Measurements from ENCODE around the gene CPA4. TPM values are rescaled to one million over a fixed set of nuclear protein-coding genes. Genes with fewer than 3 reads are reported as not detected.

The CPA4 gene
- total RNA-seq, 1 experiment from 2014 or later = 3.1 TPM

GRCh38 chr7:130345136-130345535 is 52.2 kb downstream of the CPA4 start:
- ATAC-seq (no peak), DNase-seq (ENCODE audit: low read depth, low spot score) (no peak)
- Histone ChIP-seq H3K9me3 (ENCODE audit: control insufficient read depth, insufficient read depth, low read depth, low read length) (peaks cover 4% of the 10 kb centered on the region; the same call in 1 of the 2 replicates), H3K36me3 (ENCODE audit: control insufficient read depth, insufficient read depth, low read length) (no peaks in the 10 kb centered on the region), H3K4me3 (ENCODE audit: low read depth in 2 of 2, low read length in 2 of 2) (no peak overlapping the region), H3K4me1 (ENCODE audit: control insufficient read depth, insufficient read depth, low read length) (no peaks in the 10 kb centered on the region), H3K27ac (ENCODE audit: low read length) (no peak overlapping the region), H3K27me3 (ENCODE audit: control insufficient read depth, insufficient read depth, low read length) (no peaks in the 10 kb centered on the region)
- in situ Hi-C loops (cut with HindIII; ENCODE audit: low pct_unique_long_range_greater_than_20kb, low sequenced_read_pairs) (no loop called here), intact Hi-C loops (cut with micrococcal nuclease; ENCODE audit: unreplicated experiment) (no loop called here)
- ChIA-PET CTCF (no interaction called here), POLR2A (no interaction called here)
- TF ChIP-seq TCF7L2 (IDR thresholded peaks at IDR 0.05; ENCODE audit: low read depth, low read length) = no peak
- TF ChIP-seq CTCF (IDR thresholded peaks at IDR 0.05) = no peak
- no peak for TF ChIP-seq POLR2AphosphoS5 (IDR thresholded peaks at IDR 0.05; ENCODE audit: low read depth, low read length)
- BruUV-seq (replicated peaks) = no TSS peak

- in situ Hi-C loops (cut with HindIII; ENCODE audit: low pct_unique_long_range_greater_than_20kb, low sequenced_read_pairs) = no loop called here
Measured at GRCh38 chr7:130345725-130346124, 52.8 kb downstream of the CPA4 start.

More at GRCh38 chr7:130345725-130346124, 52.8 kb downstream of the CPA4 start:
- DNase-seq (ENCODE audit: low read depth, low spot score) (no peak), ATAC-seq (no peak)
- Histone ChIP-seq H3K4me3 (ENCODE audit: low read depth in 2 of 2, low read length in 2 of 2) (no peak overlapping the region), H3K27ac (ENCODE audit: low read length) (no peak overlapping the region), H3K9me3 (ENCODE audit: control insufficient read depth, insufficient read depth, low read depth, low read length) (peaks cover 4% of the 10 kb centered on the region; the same call in 1 of the 2 replicates), H3K4me1 (ENCODE audit: control insufficient read depth, insufficient read depth, low read length) (no peaks in the 10 kb centered on the region), H3K27me3 (ENCODE audit: control insufficient read depth, insufficient read depth, low read length) (no peaks in the 10 kb centered on the region), H3K36me3 (ENCODE audit: control insufficient read depth, insufficient read depth, low read length) (no peaks in the 10 kb centered on the region)
- POLR2A ChIA-PET = no interaction called here
- BruUV-seq (replicated peaks) = no TSS peak
- intact Hi-C loops (cut with micrococcal nuclease; ENCODE audit: unreplicated experiment) = no loop called here
- no peak for TF ChIP-seq SIN3A (IDR thresholded peaks at IDR 0.05; ENCODE audit: borderline replicate concordance, insufficient read depth, low read depth, low read length)
- TF ChIP-seq TCF7L2 (IDR thresholded peaks at IDR 0.05; ENCODE audit: low read depth, low read length) = no peak
- TF ChIP-seq REST (IDR thresholded peaks at IDR 0.05; ENCODE audit: insufficient read depth in 1 of 2, low read depth in 2 of 2, low read length in 1 of 2) = no peak
- no peak for TF ChIP-seq POLR2AphosphoS5 (IDR thresholded peaks at IDR 0.05; ENCODE audit: low read depth, low read length)
- no peak for TF ChIP-seq CTCF (IDR thresholded peaks at IDR 0.05)
- CTCF ChIA-PET = no interaction called here
